Smooth muscle cell (in vitro differentiated cells): Measurements from ENCODE around the gene ARID1B. TPM values are rescaled to one million over a fixed set of nuclear protein-coding genes. Genes with fewer than 3 reads are reported as not detected.
A peak's percentile ranks its signal among the peaks of the same experiment; 100 is the strongest.

Experiments used
- DNase-seq: peaks from one replicate; lab custom pipeline; 2025; ENCODE audit not compliant: unreplicated experiment; lab: John Stamatoyannopoulos, UW
- H2AFZ ChIP-seq: fragments of 200-600 bp; sonication (generic); 2 replicates; pipeline ENCODE4 v1.6.0; 2016; ENCODE audit warnings: antibody characterized with exemption, low read depth, mild to moderate bottlenecking
- H3F3A ChIP-seq: fragments of 200-600 bp; sonication (generic); 2 replicates; pipeline ENCODE4 v1.6.0; 2017; ENCODE audit warnings: antibody characterized with exemption, low read depth
- H3K27ac ChIP-seq: fragments of 200-600 bp; sonication (generic); 2 replicates; pipeline ENCODE4 v1.5.1; 2016; ENCODE audit warnings: low read depth, mild to moderate bottlenecking
- H3K27me3 ChIP-seq: fragments of 200-600 bp; sonication (generic); 2 replicates; pipeline ENCODE4 v1.6.1; 2016; ENCODE audit warnings: low read depth, mild to moderate bottlenecking
- H3K36me3 ChIP-seq: fragments of 200-600 bp; sonication (generic); 2 replicates; pipeline ENCODE4 v1.5.1; 2016; ENCODE audit warnings: low read depth
- H3K4me1 ChIP-seq: fragments of 200-600 bp; sonication (generic); 2 replicates; pipeline ENCODE4 v1.5.1; 2016; ENCODE audit warnings: low read depth
- H3K4me2 ChIP-seq: fragments of 200-600 bp; sonication (generic); 2 replicates; pipeline ENCODE4 v1.6.0; 2016; ENCODE audit warnings: mild to moderate bottlenecking
- H3K4me3 ChIP-seq: fragments of 200-600 bp; sonication (generic); 2 replicates; pipeline ENCODE4 v1.5.1; 2016; ENCODE audit warnings: mild to moderate bottlenecking
- H3K79me2 ChIP-seq: fragments of 200-600 bp; sonication (generic); 2 replicates; pipeline ENCODE4 v1.6.0; 2016; ENCODE audit warnings: low read depth, mild to moderate bottlenecking
- H3K9ac ChIP-seq: fragments of 200-600 bp; sonication (generic); 2 replicates; pipeline ENCODE4 v1.6.0; 2016; ENCODE audit warnings: low read depth
- H3K9me3 ChIP-seq: fragments of 200-600 bp; sonication (generic); replicated peaks from 2 replicates; pipeline ENCODE4 v1.5.1; 2016; ENCODE audit warnings: low read depth
- H4K20me1 ChIP-seq: fragments of 200-600 bp; sonication (generic); 2 replicates; pipeline ENCODE4 v1.6.0; 2016; ENCODE audit warnings: low read depth
- WGBS: methylation state at CpG from one replicate; pipeline ENCODE4 v1.1.7; 2016; ENCODE audit warnings: low lambda C conversion rate; 5-methylcytosine and 5-hydroxymethylcytosine counted together
- polyA plus RNA-seq: library from polyadenylated mRNA; unstranded; fragments of >200 nt; fragmentation: Nextera tagmentation; extraction: Ambion mirVana; gene quantifications from 2 replicates; pipeline ENCODE4 v1.2.1, GENCODE V29; 2016
- total RNA-seq: library from RNA; depleted of rRNA; stranded (reverse); fragments of >200 nt; gene quantifications from 2 replicates; pipeline ENCODE4 v1.2.3, GENCODE V29; 2014
- TF ChIP-seq, protein P1 (sequence below): fragments of 200-600 bp; sonication (generic); IDR thresholded peaks from 2 replicates; pipeline ENCODE4 v1.5.1; 2017; ENCODE audit warnings: borderline replicate concordance, mild to moderate bottlenecking, antibody characterized with exemption; ENCODE audit not compliant: insufficient read depth, poor library complexity, severe bottlenecking

Gene ARID1B
- total and polyA plus RNA-seq, 2 experiments from 2014 or later, result 30.1 to 65.4 TPM

GRCh38 chr6:157227202-157228166 lies 450.3 kb downstream of the ARID1B start:
- no peak overlapping the region for H2AFZ ChIP-seq
- no peaks in the 10 kb centered on the region for H3K27me3 ChIP-seq
- no peak overlapping the region for H3K27ac ChIP-seq
- H3K4me2 ChIP-seq, result no peak overlapping the region
- H4K20me1 ChIP-seq, result no peaks in the 10 kb centered on the region
- WGBS, result 91% methylated on average over 36 of the region's 36 CpGs
- no peaks in the 10 kb centered on the region for H3F3A ChIP-seq
- TF ChIP-seq, protein P1, sequence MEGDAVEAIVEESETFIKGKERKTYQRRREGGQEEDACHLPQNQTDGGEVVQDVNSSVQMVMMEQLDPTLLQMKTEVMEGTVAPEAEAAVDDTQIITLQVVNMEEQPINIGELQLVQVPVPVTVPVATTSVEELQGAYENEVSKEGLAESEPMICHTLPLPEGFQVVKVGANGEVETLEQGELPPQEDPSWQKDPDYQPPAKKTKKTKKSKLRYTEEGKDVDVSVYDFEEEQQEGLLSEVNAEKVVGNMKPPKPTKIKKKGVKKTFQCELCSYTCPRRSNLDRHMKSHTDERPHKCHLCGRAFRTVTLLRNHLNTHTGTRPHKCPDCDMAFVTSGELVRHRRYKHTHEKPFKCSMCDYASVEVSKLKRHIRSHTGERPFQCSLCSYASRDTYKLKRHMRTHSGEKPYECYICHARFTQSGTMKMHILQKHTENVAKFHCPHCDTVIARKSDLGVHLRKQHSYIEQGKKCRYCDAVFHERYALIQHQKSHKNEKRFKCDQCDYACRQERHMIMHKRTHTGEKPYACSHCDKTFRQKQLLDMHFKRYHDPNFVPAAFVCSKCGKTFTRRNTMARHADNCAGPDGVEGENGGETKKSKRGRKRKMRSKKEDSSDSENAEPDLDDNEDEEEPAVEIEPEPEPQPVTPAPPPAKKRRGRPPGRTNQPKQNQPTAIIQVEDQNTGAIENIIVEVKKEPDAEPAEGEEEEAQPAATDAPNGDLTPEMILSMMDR, result peak; percentile 30
- no peaks in the 10 kb centered on the region for H3K9me3 ChIP-seq
- H3K4me1 ChIP-seq, result peaks cover 5% of the 10 kb centered on the region
- no peaks in the 10 kb centered on the region for H3K36me3 ChIP-seq
- no peak overlapping the region for H3K9ac ChIP-seq
- H3K4me3 ChIP-seq, result no peak overlapping the region
- no peak for DNase-seq
- H3K79me2 ChIP-seq, result no peaks in the 10 kb centered on the region

DNA sequence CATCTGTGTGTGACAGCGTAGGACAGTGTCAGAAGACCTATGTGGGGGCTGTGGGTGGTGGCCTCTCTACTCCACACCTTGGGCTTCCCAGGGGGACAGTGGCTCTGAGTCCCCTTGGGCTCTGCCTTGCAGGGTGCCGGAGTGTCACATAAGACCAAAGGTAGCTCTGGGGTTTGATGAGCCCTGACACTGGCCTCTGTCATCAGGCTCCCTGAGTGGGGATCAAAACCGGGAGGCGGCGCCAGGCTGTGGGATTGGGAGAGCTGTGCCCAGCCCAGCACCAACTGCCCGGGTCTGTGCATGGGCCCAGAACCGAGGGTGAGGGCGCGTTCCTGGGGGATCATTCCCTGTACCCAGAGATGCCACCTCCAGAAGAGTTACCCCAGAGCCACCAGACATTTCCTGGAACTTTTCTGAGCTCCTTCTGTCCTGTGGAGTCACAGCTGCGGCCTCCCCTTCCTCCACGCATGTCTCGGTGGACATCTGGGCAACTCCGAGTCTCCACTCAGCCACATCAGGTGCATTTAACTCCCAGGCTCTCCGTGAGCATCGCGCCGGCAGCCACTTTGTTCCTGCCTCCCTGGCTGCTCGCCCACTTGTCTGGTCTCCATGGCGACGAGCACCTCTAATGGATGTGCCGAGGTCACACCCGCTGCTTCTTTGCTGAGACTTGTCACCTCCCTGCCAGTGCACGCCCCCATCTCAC lies 451.4 kb downstream of the ARID1B start:
- 91% methylated on average over 23 of the region's 23 CpGs for WGBS
- H3K27me3 ChIP-seq, result peaks cover 6% of the 10 kb centered on the region
- H3K4me2 ChIP-seq, result no peak overlapping the region
- no peak overlapping the region for H3K27ac ChIP-seq
- no peaks in the 10 kb centered on the region for H4K20me1 ChIP-seq
- no peaks in the 10 kb centered on the region for H3K36me3 ChIP-seq
- H3K9ac ChIP-seq, result no peak overlapping the region
- peaks cover 5% of the 10 kb centered on the region for H3K4me1 ChIP-seq
- H2AFZ ChIP-seq, result no peak overlapping the region
- H3K4me3 ChIP-seq, result no peak overlapping the region
- H3K9me3 ChIP-seq, result no peaks in the 10 kb centered on the region
- H3K79me2 ChIP-seq, result no peaks in the 10 kb centered on the region
- no peaks in the 10 kb centered on the region for H3F3A ChIP-seq
- TF ChIP-seq, protein P1, result no peak
- DNase-seq, result no peak

GRCh38 chr6:157229132-157229618 lies 452.0 kb downstream of the ARID1B start:
- no peak for DNase-seq
- H3F3A ChIP-seq, result no peaks in the 10 kb centered on the region
- TF ChIP-seq, protein P1, result no peak
- H3K36me3 ChIP-seq, result no peaks in the 10 kb centered on the region
- H3K9me3 ChIP-seq, result no peaks in the 10 kb centered on the region
- no peaks in the 10 kb centered on the region for H3K79me2 ChIP-seq
- no peaks in the 10 kb centered on the region for H4K20me1 ChIP-seq
- H3K27ac ChIP-seq, result no peak overlapping the region
- no peak overlapping the region for H2AFZ ChIP-seq
- peaks cover 12% of the 10 kb centered on the region for H3K27me3 ChIP-seq
- no peak overlapping the region for H3K9ac ChIP-seq
- peaks cover 5% of the 10 kb centered on the region for H3K4me1 ChIP-seq
- H3K4me3 ChIP-seq, result no peak overlapping the region
- 71% methylated on average over 8 of the region's 8 CpGs for WGBS
- H3K4me2 ChIP-seq, result no peak overlapping the region
